Mesenchymal stem cell (in vitro differentiated cells and primary cell): ENCODE measurements around the gene FOXN4.

ENCODE experiments used
- DNase-seq: peaks from one replicate; pipeline ENCODE4 v3.0.0-alpha.2; 2013
- H2AFZ ChIP-seq: one replicate; pipeline ENCODE4 v1.6.1; 2013; ENCODE audit warnings: low read depth, mild to moderate bottlenecking, control low read depth, inconsistent platforms, low read length, moderate library complexity
- H2AK5ac ChIP-seq: 2 replicates; pipeline ENCODE4 v1.6.1; 2013; ENCODE audit warnings: low read length, moderate library complexity, mild to moderate bottlenecking, inconsistent platforms; ENCODE audit not compliant: severe bottlenecking
- H2BK120ac ChIP-seq: one replicate; pipeline ENCODE4 v1.6.1; 2013; ENCODE audit warnings: low read depth, mild to moderate bottlenecking, inconsistent platforms, low read length, moderate library complexity
- H2BK12ac ChIP-seq, 2 experiments: one replicate each; pipeline ENCODE4 v1.6.1; 2013; ENCODE audit warnings: inconsistent platforms in 2 of 2, low read length in 2 of 2, mild to moderate bottlenecking in 2 of 2, moderate library complexity in 2 of 2, control low read depth in 1 of 2
- H2BK15ac ChIP-seq: one replicate; pipeline ENCODE4 v1.6.1; 2013; ENCODE audit warnings: mild to moderate bottlenecking, low read depth, inconsistent platforms; ENCODE audit not compliant: poor library complexity, severe bottlenecking
- H2BK5ac ChIP-seq: 2 replicates; pipeline ENCODE4 v1.6.1; 2013; ENCODE audit warnings: low read depth, mild to moderate bottlenecking, low read length, control low read depth, inconsistent platforms; ENCODE audit not compliant: poor library complexity, severe bottlenecking
- H3K14ac ChIP-seq, 2 experiments: one replicate each; pipeline ENCODE4 v1.6.1; 2013; ENCODE audit warnings: inconsistent platforms in 2 of 2, low read length in 2 of 2, control low read depth in 1 of 2, mild to moderate bottlenecking in 1 of 2, moderate library complexity in 1 of 2
- H3K18ac ChIP-seq, 2 experiments: one replicate each; pipeline ENCODE4 v1.6.1; 2013; ENCODE audit warnings: inconsistent platforms in 2 of 2, low read length in 2 of 2, control low read depth in 1 of 2, low read depth in 1 of 2, mild to moderate bottlenecking in 1 of 2
- H3K23ac ChIP-seq, 2 experiments: one replicate each; pipeline ENCODE4 v1.6.1; 2013; ENCODE audit warnings: inconsistent platforms in 2 of 2, low read length in 2 of 2, mild to moderate bottlenecking in 2 of 2, moderate library complexity in 2 of 2, control low read depth in 1 of 2
- H3K27ac ChIP-seq: 2 replicates; pipeline ENCODE4 v1.5.1; 2013; ENCODE audit warnings: mild to moderate bottlenecking, moderate library complexity, low read length, control low read depth, inconsistent platforms; ENCODE audit not compliant: poor library complexity, severe bottlenecking
- H3K27me3 ChIP-seq, 2 experiments: 2 replicates each; pipeline versions ENCODE4 v1.6.1 to v1.7.0; 2013; ENCODE audit warnings: low read length in 2 of 2, mild to moderate bottlenecking in 2 of 2, moderate library complexity in 2 of 2, control low read depth in 1 of 2, inconsistent platforms in 1 of 2; ENCODE audit not compliant: control insufficient read depth in 1 of 2, insufficient read depth in 1 of 2
- H3K36me3 ChIP-seq, 2 experiments: 2 replicates each; pipeline versions ENCODE4 v1.6.1 to v1.7.0; 2013; ENCODE audit warnings: low read length in 2 of 2, control low read depth in 1 of 2, inconsistent platforms in 1 of 2, low read depth in 1 of 2, mild to moderate bottlenecking in 1 of 2; ENCODE audit not compliant: insufficient read depth in 2 of 2, control insufficient read depth in 1 of 2
- H3K4ac ChIP-seq, 2 experiments: one replicate each; pipeline ENCODE4 v1.6.1; 2013; ENCODE audit warnings: inconsistent platforms in 2 of 2, low read length in 2 of 2, mild to moderate bottlenecking in 2 of 2, moderate library complexity in 2 of 2, control low read depth in 1 of 2, low read depth in 1 of 2
- H3K4me1 ChIP-seq: 2 replicates; pipeline ENCODE4 v1.6.1; 2013; ENCODE audit warnings: low read depth, low read length, control low read depth; ENCODE audit not compliant: control insufficient read depth, insufficient read depth
- H3K4me2 ChIP-seq: 2 replicates; pipeline ENCODE4 v1.6.1; 2013; ENCODE audit warnings: low read length, mild to moderate bottlenecking, inconsistent platforms; ENCODE audit not compliant: poor library complexity, severe bottlenecking
- H3K4me3 ChIP-seq, 2 experiments: 2 replicates each; pipeline versions ENCODE4 v1.5.1 to v1.7.0; 2013; ENCODE audit warnings: low read length in 2 of 2, mild to moderate bottlenecking in 2 of 2, control low read depth in 1 of 2, low read depth in 1 of 2; ENCODE audit not compliant: insufficient read depth in 1 of 2
- H3K79me1 ChIP-seq: replicated peaks from 2 replicates; pipeline ENCODE4 v1.6.1; 2013; ENCODE audit warnings: mild to moderate bottlenecking, control low read depth, low read length, inconsistent platforms; ENCODE audit not compliant: poor library complexity, severe bottlenecking
- H3K9ac ChIP-seq: 2 replicates; pipeline ENCODE4 v1.7.0; 2013; ENCODE audit warnings: mild to moderate bottlenecking, low read length, moderate library complexity
- H3K9me3 ChIP-seq: 2 replicates; pipeline ENCODE4 v1.7.0; 2013; ENCODE audit warnings: mild to moderate bottlenecking, low read length; ENCODE audit not compliant: control insufficient read depth
- H4K8ac ChIP-seq: one replicate; pipeline ENCODE4 v1.6.1; 2013; ENCODE audit warnings: inconsistent platforms, mild to moderate bottlenecking, low read length, moderate library complexity
- H4K91ac ChIP-seq: one replicate; pipeline ENCODE4 v1.6.1; 2013; ENCODE audit warnings: mild to moderate bottlenecking, low read length, inconsistent platforms
- WGBS: methylation state at CpG from one replicate; pipeline ENCODE4 v1.1.7; 2013; ENCODE audit warnings: mixed read lengths; 5-methylcytosine and 5-hydroxymethylcytosine counted together

The FOXN4 gene

DNA sequence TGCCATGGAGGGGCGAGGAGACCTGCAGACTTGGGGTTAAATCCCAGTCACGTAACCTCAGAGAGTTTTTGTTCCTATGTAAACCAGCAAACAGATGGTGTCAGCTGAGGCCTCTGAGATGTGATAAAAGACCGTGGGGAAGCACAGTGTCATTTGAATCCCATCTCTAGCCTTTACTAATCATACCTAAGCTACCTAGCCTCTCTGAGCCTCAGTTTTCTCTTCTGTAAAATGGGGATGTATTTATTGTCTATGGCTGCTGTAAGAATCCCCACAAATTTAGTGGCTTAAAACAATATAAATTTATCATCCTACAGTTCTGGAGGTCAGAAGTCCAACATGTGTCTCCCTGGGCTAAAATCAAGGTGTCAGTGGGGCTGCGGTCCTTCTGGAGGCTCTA, 33.9 kb downstream of the FOXN4 start:
- no peak overlapping the region for H3K14ac ChIP-seq
- H3K27ac ChIP-seq = no peak overlapping the region
- no peak overlapping the region for H2AFZ ChIP-seq
- H3K9me3 ChIP-seq = peaks cover 8% of the 10 kb centered on the region
- no peak overlapping the region for H3K4ac ChIP-seq
- no peak overlapping the region for H2BK15ac ChIP-seq
- DNase-seq = no peak
- H3K27me3 ChIP-seq = peaks cover 7 to 32% of the 10 kb centered on the region in 2 experiments
- no peak overlapping the region for H3K4me3 ChIP-seq
- WGBS = 84% methylated on average over 3 of the region's 4 CpGs
- H3K4me1 ChIP-seq = peaks cover 1% of the 10 kb centered on the region
- H2BK12ac ChIP-seq = no peak overlapping the region
- H4K8ac ChIP-seq = no peak overlapping the region
- no peak overlapping the region for H2BK5ac ChIP-seq
- no peak overlapping the region for H2AK5ac ChIP-seq
- no peak overlapping the region for H3K9ac ChIP-seq
- H2BK120ac ChIP-seq = no peak overlapping the region
- H4K91ac ChIP-seq = no peak overlapping the region
- H3K36me3 ChIP-seq = no peaks in the 10 kb centered on the region
- no peak overlapping the region for H3K23ac ChIP-seq
- H3K4me2 ChIP-seq = no peak overlapping the region
- H3K79me1 ChIP-seq = no peaks in the 10 kb centered on the region
- H3K18ac ChIP-seq = no peak overlapping the region

DNA sequence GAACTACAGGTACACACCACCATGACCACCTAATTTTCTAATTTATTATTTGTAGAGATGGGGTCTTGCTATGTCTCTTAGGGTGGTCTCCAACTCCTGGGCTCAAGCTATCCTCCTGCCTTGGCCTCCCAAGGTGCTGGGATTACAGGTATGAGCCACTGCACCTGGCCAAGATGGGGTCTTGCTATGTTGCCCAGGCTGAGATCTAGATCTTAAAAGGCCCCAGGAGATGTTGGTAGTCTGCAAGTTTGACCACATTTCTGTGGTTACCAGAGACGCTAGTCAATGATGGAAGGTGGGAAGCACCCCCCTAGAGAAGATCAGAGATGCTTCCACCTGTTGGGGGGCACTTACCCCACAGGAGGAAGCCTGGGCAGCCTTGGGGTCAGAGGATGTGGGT, 34.7 kb downstream of the FOXN4 start:
- H3K36me3 ChIP-seq = no peaks in the 10 kb centered on the region
- H3K4ac ChIP-seq = no peak overlapping the region
- H3K27ac ChIP-seq = no peak overlapping the region
- H2BK5ac ChIP-seq = no peak overlapping the region
- H3K4me1 ChIP-seq = peaks cover 1% of the 10 kb centered on the region
- H3K9ac ChIP-seq = no peak overlapping the region
- H3K79me1 ChIP-seq = no peaks in the 10 kb centered on the region
- H3K4me3 ChIP-seq = no peak overlapping the region
- H3K4me2 ChIP-seq = no peak overlapping the region
- H2BK12ac ChIP-seq = no peak overlapping the region
- DNase-seq = no peak
- H2AK5ac ChIP-seq = no peak overlapping the region
- no peak overlapping the region for H3K18ac ChIP-seq
- H4K8ac ChIP-seq = no peak overlapping the region
- H3K23ac ChIP-seq = no peak overlapping the region
- H2BK120ac ChIP-seq = no peak overlapping the region
- no peak overlapping the region for H4K91ac ChIP-seq
- H2AFZ ChIP-seq = no peak overlapping the region
- H2BK15ac ChIP-seq = no peak overlapping the region
- H3K9me3 ChIP-seq = peaks cover 8% of the 10 kb centered on the region
- 80% methylated on average over 1 of the region's 1 CpG for WGBS
- peaks cover 7 to 32% of the 10 kb centered on the region in 2 experiments for H3K27me3 ChIP-seq
- H3K14ac ChIP-seq = no peak overlapping the region

DNA sequence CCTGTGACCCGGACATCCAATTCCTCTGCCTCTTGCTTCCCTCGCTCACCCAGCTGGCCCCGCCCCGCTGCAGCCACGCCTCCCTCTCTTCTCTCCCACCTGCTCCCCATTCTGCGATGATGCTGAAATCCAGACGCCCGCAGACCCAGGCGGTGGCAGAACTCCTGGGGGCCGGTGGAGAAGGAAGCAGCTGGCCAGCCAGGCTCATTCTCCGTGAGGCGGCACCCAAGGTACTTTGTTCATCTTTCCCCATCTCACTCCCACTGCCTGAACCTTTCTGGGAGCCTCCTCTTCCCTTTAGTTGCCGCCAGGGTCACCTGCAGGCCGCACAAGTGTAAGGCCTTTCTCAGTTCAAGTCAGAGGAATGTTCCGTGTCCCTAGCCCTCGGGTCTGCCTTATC, 35.7 kb downstream of the FOXN4 start:
- H2BK15ac ChIP-seq = no peak overlapping the region

DNA sequence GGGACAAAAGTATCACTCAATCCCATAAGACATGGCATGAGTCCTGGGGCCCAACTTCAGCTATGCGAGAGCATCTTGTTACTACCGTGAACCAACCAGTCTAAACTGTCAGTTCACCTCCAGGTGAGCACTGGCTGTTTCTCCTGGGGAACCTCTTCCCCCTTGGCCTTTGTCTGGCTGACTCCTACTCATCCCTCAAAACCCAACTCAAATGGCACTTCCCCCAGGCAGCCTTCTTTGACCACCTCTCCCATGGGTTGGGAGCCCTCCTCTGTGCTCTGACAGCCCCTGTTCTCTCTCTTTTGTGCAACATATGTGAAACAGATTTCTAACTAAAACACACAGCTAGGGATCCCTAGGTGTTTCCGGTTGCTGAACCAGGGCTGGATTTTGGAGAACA, 37.7 kb downstream of the FOXN4 start:
- Histone ChIP-seq H2BK5ac (no peak overlapping the region), H3K27me3 (peaks cover 7 to 13% of the 10 kb centered on the region in 2 experiments), H3K23ac (no peak overlapping the region), H3K79me1 (no peaks in the 10 kb centered on the region), H3K18ac (no peak overlapping the region), H4K91ac (no peak overlapping the region), H4K8ac (no peak overlapping the region), H3K4me3 (no peak overlapping the region), H3K9me3 (peaks cover 8% of the 10 kb centered on the region), H2BK12ac (no peak overlapping the region), H2BK15ac (no peak overlapping the region), H3K4me1 (no peaks in the 10 kb centered on the region), H3K4me2 (no peak overlapping the region), H2BK120ac (no peak overlapping the region), H3K27ac (no peak overlapping the region), H3K14ac (no peak overlapping the region), H2AFZ (no peak overlapping the region), H2AK5ac (no peak overlapping the region), H3K36me3 (no peaks in the 10 kb centered on the region), H3K4ac (no peak overlapping the region), H3K9ac (no peak overlapping the region)
- 91% methylated on average over 3 of the region's 3 CpGs for WGBS
- DNase-seq = no peak

More for the DNA sequence above, 35.7 kb downstream of the FOXN4 start:
- 33% methylated on average over 16 of the region's 16 CpGs for WGBS
- Histone ChIP-seq H3K27ac (no peak overlapping the region), H2AFZ (no peak overlapping the region), H3K14ac (no peak overlapping the region), H2BK5ac (no peak overlapping the region), H4K8ac (no peak overlapping the region), H3K23ac (no peak overlapping the region), H3K27me3 (peaks cover 7 to 26% of the 10 kb centered on the region in 2 experiments), H3K9ac (no peak overlapping the region), H2BK120ac (no peak overlapping the region), H3K36me3 (no peaks in the 10 kb centered on the region), H2AK5ac (no peak overlapping the region), H4K91ac (no peak overlapping the region), H3K4me1 (peaks cover under 1% of the 10 kb centered on the region), H3K4me3 (no peak overlapping the region), H2BK12ac (no peak overlapping the region), H3K4ac (no peak overlapping the region), H3K9me3 (peaks cover 8% of the 10 kb centered on the region), H3K4me2 (no peak overlapping the region), H3K79me1 (no peaks in the 10 kb centered on the region), H3K18ac (no peak overlapping the region)
- no peak for DNase-seq
